Calu3 (cell line): ENCODE results near the gene MACROD2. TPM values are rescaled to one million over a fixed set of nuclear protein-coding genes. Genes with fewer than 3 reads are reported as not detected.

ENCODE experiments used
- BruUV-seq: library from RNA; stranded (reverse); fragments of 400-500 nt; replicated peaks from 2 replicates; lab custom pipeline; 2021; lab: Mats Ljungman, UMichigan
- CTCF ChIA-PET: fragments of 300-600 bp; sonication (Branson Sonifier 250); formaldehyde crosslinking; loops from one replicate; lab custom pipeline; 2022; ENCODE audit warnings: antibody characterized with exemption; lab: Charles Lee
- DNase-seq: peaks from one replicate; pipeline ENCODE4 v3.0.0; 2022
- H3K27ac Mint-ChIP-seq: one replicate; pipeline ENCODE4 v1.8.0; 2022; ENCODE audit warnings: mixed read lengths; ENCODE audit not compliant: unreplicated experiment
- H3K27me3 Mint-ChIP-seq: one replicate; pipeline ENCODE4 v1.8.0; 2022; ENCODE audit warnings: mixed read lengths; ENCODE audit not compliant: unreplicated experiment
- H3K36me3 Mint-ChIP-seq: one replicate; pipeline ENCODE4 v1.8.0; 2022; ENCODE audit warnings: mild to moderate bottlenecking, moderate library complexity, mixed read lengths; ENCODE audit not compliant: insufficient read depth, unreplicated experiment
- H3K4me1 Mint-ChIP-seq: one replicate; pipeline ENCODE4 v1.8.0; 2022; ENCODE audit warnings: mild to moderate bottlenecking, low read depth, mixed read lengths; ENCODE audit not compliant: unreplicated experiment
- H3K4me3 Mint-ChIP-seq: one replicate; pipeline ENCODE4 v1.8.0; 2022; ENCODE audit warnings: mild to moderate bottlenecking, low read depth, moderate library complexity, mixed read lengths; ENCODE audit not compliant: unreplicated experiment
- H3K9me3 Mint-ChIP-seq: one replicate; pipeline ENCODE4 v1.8.0; 2022; ENCODE audit warnings: low read depth, mixed read lengths; ENCODE audit not compliant: unreplicated experiment
- CTCF ChIP-seq: fragments of 200-600 bp; IDR thresholded peaks from one replicate; pipeline ENCODE4 v1.8.0; 2022; ENCODE audit warnings: antibody characterized with exemption; ENCODE audit not compliant: unreplicated experiment
- intact Hi-C: fragments of 100-400 bp; cut with micrococcal nuclease; formaldehyde crosslinking; loops from one replicate; pipeline ENCODE4 v1.10.0; 2022; ENCODE audit not compliant: unreplicated experiment
- total RNA-seq: library from RNA; stranded (reverse); gene quantifications from 2 replicates; pipeline ENCODE4 v1.2.3, GENCODE V29; 2022

The MACROD2 gene
- total RNA-seq, 1 experiment from 2014 or later: 29.4 TPM

GRCh38 chr20:15241681-15242080 is 1246.4 kb downstream of the MACROD2 start:
- Mint-ChIP-seq H3K27ac (no peak overlapping the region), H3K9me3 (no peaks in the 10 kb centered on the region), H3K4me3 (no peak overlapping the region), H3K4me1 (no peaks in the 10 kb centered on the region), H3K36me3 (no peaks in the 10 kb centered on the region), H3K27me3 (no peaks in the 10 kb centered on the region)
- DNase-seq: no peak
- no TSS peak for BruUV-seq
- intact Hi-C loops: no loop called here
- no peak for TF ChIP-seq CTCF
- CTCF ChIA-PET: no interaction called here

GRCh38 chr20:15242773-15243172 is 1247.5 kb downstream of the MACROD2 start:
- H3K36me3 Mint-ChIP-seq: no peaks in the 10 kb centered on the region
- no peaks in the 10 kb centered on the region for H3K9me3 Mint-ChIP-seq
- BruUV-seq: no TSS peak
- no peak overlapping the region for H3K4me3 Mint-ChIP-seq
- no peak for DNase-seq
- no peaks in the 10 kb centered on the region for H3K4me1 Mint-ChIP-seq
- H3K27me3 Mint-ChIP-seq: no peaks in the 10 kb centered on the region
- CTCF ChIA-PET: no interaction called here
- intact Hi-C loops: no loop called here
- no peak for TF ChIP-seq CTCF
- no peak overlapping the region for H3K27ac Mint-ChIP-seq

- Mint-ChIP-seq H3K27ac (no peak overlapping the region), H3K4me3 (no peak overlapping the region), H3K27me3 (no peaks in the 10 kb centered on the region), H3K36me3 (no peaks in the 10 kb centered on the region), H3K4me1 (no peaks in the 10 kb centered on the region), H3K9me3 (peaks cover 2% of the 10 kb centered on the region)
- CTCF ChIA-PET: no interaction called here
- TF ChIP-seq CTCF: no peak
- no peak for DNase-seq
- BruUV-seq: no TSS peak
- intact Hi-C loops: no loop called here
These were observed 1250.6 kb downstream of the MACROD2 start for GRCh38 chr20:15245896-15246295.

- H3K36me3 Mint-ChIP-seq: no peaks in the 10 kb centered on the region
- CTCF ChIA-PET: no interaction called here
- no peaks in the 10 kb centered on the region for H3K4me1 Mint-ChIP-seq
- H3K4me3 Mint-ChIP-seq: no peak overlapping the region
- intact Hi-C loops: no loop called here
- no TSS peak for BruUV-seq
- DNase-seq: no peak
- peaks cover 2% of the 10 kb centered on the region for H3K9me3 Mint-ChIP-seq
- H3K27me3 Mint-ChIP-seq: no peaks in the 10 kb centered on the region
- TF ChIP-seq CTCF: no peak
- H3K27ac Mint-ChIP-seq: no peak overlapping the region
These were observed 1253.5 kb downstream of the MACROD2 start for GRCh38 chr20:15248618-15249395.
